Stimulated activated CD4-positive, alpha-beta T cell treated with anti-CD3 and anti-CD28 coated beads, Interleukin-1b, Interleukin-23, amount 100 ng/mL, for 1 hour (primary cell): ENCODE results near the gene CXCL5.

Experiments used
- DNase-seq, 2 donors: peaks; one replicate each; pipeline ENCODE4 v3.0.0-alpha.2; 2020; ENCODE audit warnings: low read depth in 2 of 2

The CXCL5 gene

GRCh38 chr4:73998040-73999011 is at the start of gene CXCL5:
TSS of gene CXCL5 (minus strand) at chr4:73998677. CDS start at chr4:73998581, 96 bp downstream.
- no peak for DNase-seq

DNA sequence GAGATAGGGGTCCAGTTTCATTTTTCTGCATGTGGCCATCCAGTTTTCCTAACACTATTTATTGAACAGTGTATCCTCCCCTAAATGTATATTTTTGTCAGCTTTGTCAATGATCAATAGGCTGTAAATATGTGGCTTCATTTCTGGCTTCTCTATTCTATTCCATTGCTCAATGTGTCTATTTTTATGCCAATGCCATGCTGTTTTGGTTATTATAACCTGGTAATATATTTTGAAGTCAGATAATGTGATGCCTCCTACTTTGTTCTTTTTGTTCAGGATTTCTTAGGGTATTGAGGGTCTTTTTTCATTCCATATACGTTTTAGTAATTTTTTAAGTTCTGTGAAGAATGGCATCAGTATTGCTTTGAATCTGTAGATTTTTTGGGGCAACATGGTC is 48.7 kb upstream of the CXCL5 start:
- DNase-seq, result no peak

GRCh38 chr4:74045772-74046171 is 47.3 kb upstream of the CXCL5 start:
- no peak for DNase-seq

DNA sequence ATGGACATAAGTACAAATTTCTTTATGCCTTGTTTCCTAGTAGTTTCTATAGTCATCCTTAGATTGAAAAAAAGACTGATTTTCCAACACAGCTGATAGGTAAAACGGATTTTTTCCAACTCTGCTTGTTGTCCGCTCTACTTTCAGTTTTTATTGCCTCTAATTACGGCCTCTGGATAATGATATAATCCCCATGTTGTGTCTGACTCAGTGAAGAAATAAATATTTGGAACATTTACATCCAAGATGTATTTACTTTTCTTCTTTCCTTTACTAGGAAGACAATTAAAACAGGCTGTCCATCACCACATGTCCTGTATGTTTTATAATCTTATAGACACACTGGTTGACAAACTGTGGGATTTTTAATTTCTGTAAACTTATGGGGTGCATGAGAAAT is 46.8 kb upstream of the CXCL5 start:
- no peak for DNase-seq

GRCh38 chr4:74044677-74045076 is 46.2 kb upstream of the CXCL5 start:
- no peak for DNase-seq

DNA sequence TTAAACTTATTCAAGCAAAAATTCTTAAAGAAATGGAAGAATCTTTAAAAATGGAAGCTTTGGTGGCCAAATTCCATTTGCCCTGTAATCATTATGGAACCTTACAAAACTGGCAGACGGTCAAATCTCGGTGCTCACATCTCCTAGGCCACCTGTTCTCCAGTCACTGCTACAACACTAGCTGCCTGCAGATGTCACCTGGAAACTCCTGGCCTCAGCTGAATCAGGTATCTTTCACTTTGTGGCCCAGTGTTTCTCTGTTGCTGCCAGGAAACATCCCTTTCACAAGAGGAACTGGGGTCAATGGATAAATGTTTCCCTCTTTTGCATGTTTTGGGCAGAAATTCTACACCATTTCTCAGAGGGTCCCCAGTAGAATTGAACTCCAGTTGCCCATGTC is 44.2 kb upstream of the CXCL5 start:
- DNase-seq, result no peak

- no peak for DNase-seq
These were observed 42.9 kb upstream of the CXCL5 start for GRCh38 chr4:74041418-74041817.

- no peak for DNase-seq
These were observed 40.9 kb upstream of the CXCL5 start for GRCh38 chr4:74039315-74039763.

GRCh38 chr4:74038425-74039314 is 40.2 kb upstream of the CXCL5 start, which contains the start of gene CXCL3:
TSS of gene CXCL3 (minus strand) at chr4:74038689. CDS start at chr4:74038611, 78 bp downstream.
- no peak for DNase-seq

DNA sequence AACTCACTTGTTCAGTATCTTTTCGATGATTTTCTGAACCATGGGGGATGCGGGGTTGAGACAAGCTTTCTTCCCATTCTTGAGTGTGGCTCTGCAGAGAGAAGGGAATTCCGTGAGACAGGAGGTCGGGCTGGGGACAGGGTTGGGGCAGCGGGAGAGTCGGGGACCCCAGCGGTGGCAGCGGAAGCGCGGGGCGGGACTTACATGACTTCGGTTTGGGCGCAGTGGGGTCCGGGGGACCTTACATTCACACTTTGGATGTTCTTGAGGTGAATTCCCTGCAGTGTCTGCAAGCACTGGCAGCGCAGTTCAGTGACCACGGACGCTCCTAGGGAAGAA is 39.6 kb upstream of the CXCL5 start:
- DNase-seq, result no peak

DNA sequence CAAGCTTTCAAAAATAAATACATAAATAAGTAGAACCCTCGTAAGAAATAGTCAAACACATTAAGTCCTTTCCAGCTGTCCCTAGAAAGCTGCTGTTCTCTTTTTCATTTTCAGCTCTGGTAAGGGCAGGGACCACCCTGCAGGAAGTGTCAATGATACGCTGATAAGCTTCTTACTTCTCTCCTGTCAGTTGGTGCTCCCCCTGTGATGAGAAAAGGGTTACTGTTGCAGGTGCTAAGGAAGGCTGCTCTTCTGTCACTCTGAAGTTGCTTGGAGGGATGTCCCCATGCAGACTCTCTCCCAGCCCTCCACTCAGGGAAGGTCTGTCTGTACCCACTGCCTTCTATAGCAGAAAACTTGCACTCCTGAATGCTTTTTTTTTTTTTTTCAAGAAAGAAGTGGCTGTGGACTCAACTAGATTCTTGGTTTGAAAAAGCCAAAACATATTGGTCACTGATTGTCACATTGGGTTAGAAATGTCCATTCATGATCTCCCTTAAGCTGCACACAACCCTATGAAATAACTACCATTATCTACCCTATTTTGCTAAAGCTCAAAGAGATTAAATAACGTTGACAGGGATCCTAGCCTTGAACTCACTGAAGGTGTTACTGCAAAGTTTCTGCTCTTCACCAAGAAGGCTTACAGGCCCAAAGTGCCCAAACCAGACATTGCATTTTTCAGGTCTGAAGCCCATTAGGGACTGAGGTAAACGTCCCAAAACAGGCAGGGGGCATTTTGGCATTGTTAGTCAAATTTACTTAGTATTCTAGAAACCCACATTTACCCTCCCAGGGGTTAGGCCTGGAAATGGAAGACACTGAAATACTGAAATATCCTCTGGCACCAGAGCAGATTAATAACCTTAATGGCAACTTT is 38.8 kb upstream of the CXCL5 start:
- DNase-seq, result no peak

GRCh38 chr4:74033739-74034138 is 35.3 kb upstream of the CXCL5 start:
- no peak for DNase-seq

- DNase-seq, result no peak
These were observed 33.6 kb upstream of the CXCL5 start for GRCh38 chr4:74032064-74032463.

GRCh38 chr4:74031576-74031975 is 33.1 kb upstream of the CXCL5 start:
- DNase-seq, result no peak

DNA sequence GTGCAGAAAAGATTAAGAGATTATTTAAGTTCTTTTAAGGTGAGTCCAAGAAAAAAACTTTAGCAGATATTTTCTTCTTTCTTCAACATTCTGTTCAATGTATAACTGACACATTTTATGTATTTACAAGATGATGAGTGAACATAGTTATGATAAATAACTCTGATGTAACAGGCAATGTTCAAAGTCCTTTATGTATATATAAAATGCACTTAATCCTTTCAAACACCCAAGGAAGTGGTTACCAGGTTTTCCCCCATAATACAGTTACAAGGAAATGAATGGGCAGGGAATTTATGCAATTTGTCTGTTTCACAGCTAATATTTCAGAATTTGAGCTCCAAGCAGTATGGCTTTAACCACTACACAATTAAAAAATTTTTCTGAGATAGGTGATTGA is 31.8 kb upstream of the CXCL5 start:
- DNase-seq, result no peak

- DNase-seq, result no peak
These were observed 30.0 kb upstream of the CXCL5 start for GRCh38 chr4:74028504-74028903.

DNA sequence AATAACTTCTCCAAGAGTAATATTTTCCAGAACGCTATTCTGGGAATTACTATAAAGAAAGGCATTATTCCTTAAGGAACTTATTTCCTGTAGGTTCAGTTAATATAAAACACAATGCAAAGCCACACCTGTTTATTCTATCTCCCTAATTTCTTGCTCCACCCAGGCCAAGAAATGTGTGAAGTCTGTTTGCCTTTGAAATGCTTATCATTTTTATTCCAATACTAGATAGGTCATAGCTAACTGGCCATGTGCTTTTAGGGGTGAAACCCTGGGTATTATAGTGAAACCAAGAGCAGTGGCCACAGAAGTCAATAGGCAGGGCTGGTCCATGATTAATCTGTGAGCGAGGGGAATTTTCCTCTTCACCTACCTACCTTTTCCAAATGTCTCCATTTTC is 25.2 kb upstream of the CXCL5 start:
- no peak for DNase-seq

GRCh38 chr4:74021601-74022000 is 23.1 kb upstream of the CXCL5 start:
- no peak for DNase-seq

DNA sequence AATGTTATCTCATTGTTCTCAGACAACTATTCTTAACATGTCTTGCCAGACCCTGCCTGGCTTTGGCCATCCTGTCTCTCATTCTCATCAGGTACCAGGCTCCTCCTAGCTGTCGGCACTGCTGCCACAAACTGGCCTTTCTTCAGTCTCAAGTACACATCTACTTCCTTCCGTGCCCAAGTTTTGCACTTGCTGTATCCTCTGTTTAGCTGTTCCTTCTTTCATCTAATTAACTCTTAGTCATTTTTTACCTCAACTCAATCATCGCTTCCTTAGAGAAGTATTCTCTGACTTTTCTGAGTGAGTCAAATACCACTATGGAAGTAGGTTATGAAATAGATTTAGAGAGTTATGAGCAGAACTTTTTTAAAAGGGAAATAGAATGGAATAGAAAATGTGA is 20.3 kb upstream of the CXCL5 start:
- no peak for DNase-seq

DNA sequence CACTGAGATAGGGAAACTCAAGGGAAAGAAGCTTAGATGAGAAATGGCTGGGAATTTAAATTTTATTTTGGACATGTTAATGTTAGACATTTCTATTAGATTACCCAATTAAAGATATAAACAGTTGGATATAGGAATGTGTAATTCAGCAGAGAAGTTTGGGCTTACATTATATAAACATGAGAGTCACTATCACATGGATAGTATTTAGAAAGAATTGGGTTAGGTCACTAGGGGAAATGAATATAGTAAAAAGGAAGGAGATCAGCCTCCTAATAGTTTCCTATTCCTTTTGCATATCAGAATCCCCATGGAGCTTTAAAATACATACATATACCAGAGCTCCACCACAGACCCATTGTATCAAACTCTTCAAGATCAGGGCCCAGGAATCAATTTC is 19.6 kb upstream of the CXCL5 start:
- DNase-seq, result no peak

DNA sequence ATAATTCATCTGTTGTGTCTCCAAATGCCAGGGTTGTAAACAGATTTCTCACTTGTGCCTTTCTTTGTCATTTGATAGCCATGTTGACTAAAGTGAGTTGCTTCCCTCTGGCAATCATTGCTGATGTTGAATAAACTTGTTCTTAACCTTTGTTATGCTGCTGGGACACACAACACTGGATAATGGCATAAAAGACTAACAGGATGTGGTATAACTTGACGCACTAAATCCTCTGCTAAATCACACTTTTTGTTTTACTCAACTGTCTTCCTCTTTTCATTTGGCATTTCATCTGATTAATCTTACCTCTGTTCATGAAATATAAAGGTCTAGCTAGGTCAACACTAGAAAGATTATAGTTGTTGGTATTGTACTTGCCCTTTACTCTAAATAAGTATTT is 17.6 kb upstream of the CXCL5 start:
- DNase-seq, result no peak
